CD4-positive, alpha-beta memory T cell (primary cell): ENCODE data around the gene ANKRD36. TPM values are rescaled to one million over a fixed set of nuclear protein-coding genes. Genes with fewer than 3 reads are reported as not detected.
"Not testable (repeated sequence)": the region's sequence is repeated elsewhere in the genome, so short reads cannot be mapped to it uniquely, and the experiment has no call there.

ENCODE experiments used
- CTCF ChIA-PET: fragments of 350-600 bp; sonication (Branson Sonifier 250); formaldehyde crosslinking; loops from one replicate; lab custom pipeline; 2021; ENCODE audit warnings: inconsistent platforms; ENCODE audit not compliant: partially characterized antibody; lab: Charles Lee
- POLR2A ChIA-PET: fragments of 350-600 bp; sonication (Branson Sonifier 250); formaldehyde crosslinking; loops from one replicate; lab custom pipeline; 2021; ENCODE audit not compliant: partially characterized antibody; lab: Charles Lee
- DNase-seq, 5 donors: peaks; one replicate each; pipeline versions ENCODE4 v3.0.0 to v3.0.0-alpha.2; 2020 to 2022; ENCODE audit warnings: mixed read lengths in 1 of 5
- H3K27ac ChIP-seq: one replicate; pipeline ENCODE4 v1.7.0; 2013; ENCODE audit warnings: low read depth, low read length
- H3K27me3 ChIP-seq: 2 replicates; pipeline ENCODE4 v1.7.0; 2013; ENCODE audit warnings: mild to moderate bottlenecking, low read length, moderate library complexity; ENCODE audit not compliant: insufficient read depth
- H3K36me3 ChIP-seq: 2 replicates; pipeline ENCODE4 v1.7.0; 2013; ENCODE audit warnings: mild to moderate bottlenecking, low read length, moderate library complexity; ENCODE audit not compliant: insufficient read depth
- H3K4me1 ChIP-seq: 2 replicates; pipeline ENCODE4 v1.7.0; 2013; ENCODE audit warnings: mild to moderate bottlenecking, low read length, moderate library complexity; ENCODE audit not compliant: insufficient read depth
- H3K4me3 ChIP-seq, 2 donors: one replicate each; pipeline ENCODE4 v1.7.0; 2013; ENCODE audit warnings: low read length in 2 of 2, mild to moderate bottlenecking in 1 of 2
- H3K9me3 ChIP-seq, 2 donors: one replicate each; pipeline ENCODE4 v1.7.0; 2013; ENCODE audit warnings: low read length in 2 of 2, control low read depth in 1 of 2; ENCODE audit not compliant: control insufficient read depth in 1 of 2
- H3K27ac Mint-ChIP-seq, 7 donors: one replicate each; pipeline ENCODE4 v1.8.0; 2020 to 2021; ENCODE audit warnings: mixed read lengths in 7 of 7, mild to moderate bottlenecking in 6 of 7, inconsistent platforms in 3 of 7, moderate library complexity in 3 of 7
- H3K27me3 Mint-ChIP-seq, 2 donors: one replicate each; pipeline ENCODE4 v1.8.0; 2020 to 2021; ENCODE audit warnings: mixed read lengths in 2 of 2
- H3K36me3 Mint-ChIP-seq, 2 donors: one replicate each; pipeline ENCODE4 v1.8.0; 2020 to 2021; ENCODE audit warnings: mixed read lengths in 2 of 2, inconsistent platforms in 1 of 2, mild to moderate bottlenecking in 1 of 2
- H3K4me1 Mint-ChIP-seq, 4 donors: one replicate each; pipeline ENCODE4 v1.8.0; 2020 to 2021; ENCODE audit warnings: mixed read lengths in 4 of 4, mild to moderate bottlenecking in 1 of 4
- H3K4me3 Mint-ChIP-seq, 8 donors: one replicate each; pipeline ENCODE4 v1.8.0; 2020 to 2021; ENCODE audit warnings: mixed read lengths in 8 of 8, mild to moderate bottlenecking in 7 of 8, moderate library complexity in 6 of 8, inconsistent platforms in 3 of 8
- H3K9me3 Mint-ChIP-seq, 8 donors: one replicate each; pipeline ENCODE4 v1.8.0; 2020 to 2021; ENCODE audit warnings: mixed read lengths in 8 of 8, mild to moderate bottlenecking in 5 of 8, inconsistent platforms in 3 of 8, moderate library complexity in 1 of 8
- intact Hi-C: fragments of 100-400 bp; cut with micrococcal nuclease; formaldehyde crosslinking; loops from one replicate; pipeline ENCODE4 v1.15.1; 2023
- polyA plus RNA-seq, 2 donors: library from polyadenylated mRNA; unstranded; fragments of 300-500 nt; fragmentation: Illumina TruSeq; gene quantifications; one replicate each; pipeline ENCODE4 v1.2.3, GENCODE V29; 2021
- total RNA-seq, 2 experiments: library from RNA; stranded (reverse); gene quantifications; one replicate each; pipeline ENCODE4 v1.2.3, GENCODE V29; 2021

ANKRD36 gene
- total and polyA plus RNA-seq, 4 experiments from 2014 or later: 3.2 to 83.4 (median 43.9) TPM

- H3K4me1 Mint-ChIP-seq, POLR2A ChIA-PET, H3K4me3 Mint-ChIP-seq, H3K27me3 Mint-ChIP-seq, DNase-seq, H3K9me3 ChIP-seq, H3K36me3 ChIP-seq, H3K4me3 ChIP-seq, H3K36me3 Mint-ChIP-seq, CTCF ChIA-PET, H3K27ac ChIP-seq, H3K27ac Mint-ChIP-seq, intact Hi-C loops, H3K4me1 ChIP-seq, H3K9me3 Mint-ChIP-seq, H3K27me3 ChIP-seq: not testable (repeated sequence)
Observed at GRCh38 chr2:97232981-97233380, 120.0 kb downstream of the ANKRD36 start.

DNA sequence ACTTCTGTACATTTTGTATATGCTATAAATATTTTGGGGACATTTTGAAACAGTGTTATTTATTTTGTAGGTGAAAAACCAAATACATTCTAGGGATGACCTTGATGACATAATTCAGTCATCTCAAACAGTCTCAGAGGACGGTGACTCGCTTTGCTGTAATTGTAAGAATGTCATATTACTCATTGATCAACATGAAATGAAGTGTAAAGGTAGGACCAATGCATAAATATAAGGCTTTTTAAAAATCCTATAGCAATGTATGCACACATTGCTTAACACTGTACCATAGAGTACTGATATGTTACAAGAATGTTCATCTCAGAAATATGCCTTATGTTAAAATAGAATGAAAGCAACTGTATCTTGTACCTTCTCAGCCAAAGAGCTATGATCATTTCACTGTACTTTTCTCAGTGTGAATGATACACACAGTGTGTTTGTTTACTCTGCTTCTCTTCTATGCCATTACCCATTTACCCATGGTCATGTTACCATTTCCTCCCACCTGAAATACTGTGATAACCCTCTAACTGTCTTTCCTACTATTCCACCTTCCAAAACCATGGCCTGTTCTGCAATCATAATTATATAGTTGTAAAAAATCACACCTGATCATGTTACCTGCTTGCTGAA is 120.8 kb downstream of the ANKRD36 start:
- H3K4me3 ChIP-seq, H3K9me3 ChIP-seq, H3K27me3 Mint-ChIP-seq: not testable (repeated sequence)

DNA sequence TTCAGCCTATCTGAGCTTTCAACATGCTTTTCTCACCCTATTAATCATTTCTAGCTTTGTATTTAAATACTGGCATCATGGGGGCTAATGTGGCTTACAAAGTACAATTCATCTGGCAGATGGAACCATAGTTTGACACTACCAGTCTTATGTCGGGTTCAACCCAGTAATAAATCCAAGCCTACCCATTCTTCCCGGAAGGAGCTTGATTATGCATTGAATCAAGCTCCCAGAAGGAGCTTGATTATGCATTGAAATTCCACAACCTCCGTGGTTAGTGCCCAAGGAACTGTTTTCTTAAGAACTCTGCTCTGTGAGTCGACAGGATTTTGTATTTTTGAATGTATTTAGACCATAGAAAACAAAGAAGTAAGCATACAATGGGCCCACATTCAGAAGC is 148.2 kb downstream of the ANKRD36 start:
- POLR2A ChIA-PET, H3K36me3 Mint-ChIP-seq, H3K27ac Mint-ChIP-seq, H3K4me3 Mint-ChIP-seq, DNase-seq, H3K36me3 ChIP-seq, H3K9me3 Mint-ChIP-seq, H3K4me1 ChIP-seq, H3K9me3 ChIP-seq, H3K27me3 ChIP-seq, CTCF ChIA-PET, H3K27ac ChIP-seq, intact Hi-C loops, H3K27me3 Mint-ChIP-seq, H3K4me1 Mint-ChIP-seq, H3K4me3 ChIP-seq: not testable (repeated sequence)

More for the DNA sequence above, 120.8 kb downstream of the ANKRD36 start:
- CTCF ChIA-PET, H3K36me3 Mint-ChIP-seq, POLR2A ChIA-PET, H3K4me1 ChIP-seq, H3K36me3 ChIP-seq, H3K27ac ChIP-seq, H3K27ac Mint-ChIP-seq, DNase-seq, H3K4me1 Mint-ChIP-seq, intact Hi-C loops, H3K9me3 Mint-ChIP-seq, H3K27me3 ChIP-seq, H3K4me3 Mint-ChIP-seq: not testable (repeated sequence)

DNA sequence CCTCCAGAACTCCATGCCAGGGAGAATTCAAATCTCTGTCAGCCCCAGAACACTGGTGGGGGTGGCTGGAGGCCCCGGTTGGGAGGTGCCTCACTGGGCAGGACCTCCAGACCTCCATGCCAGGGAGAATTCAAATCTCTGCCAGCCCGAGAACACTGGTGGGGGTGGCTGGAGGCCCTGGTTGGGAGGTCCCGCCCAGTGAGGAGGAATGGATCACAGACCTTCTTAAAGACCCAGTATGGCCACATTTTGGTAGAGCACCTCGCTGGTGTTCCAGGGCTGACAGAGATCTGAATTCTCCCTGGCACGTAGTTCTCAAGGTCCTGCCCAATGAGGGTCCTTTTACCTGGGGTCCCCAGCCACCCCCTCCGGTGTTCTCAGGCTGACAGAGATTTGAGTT is 153.5 kb downstream of the ANKRD36 start:
- H3K36me3 Mint-ChIP-seq, H3K9me3 ChIP-seq, H3K4me1 ChIP-seq, DNase-seq, H3K27ac Mint-ChIP-seq, H3K27me3 Mint-ChIP-seq, H3K4me3 Mint-ChIP-seq, CTCF ChIA-PET, H3K36me3 ChIP-seq, H3K27ac ChIP-seq, H3K4me3 ChIP-seq, POLR2A ChIA-PET, intact Hi-C loops, H3K9me3 Mint-ChIP-seq, H3K4me1 Mint-ChIP-seq, H3K27me3 ChIP-seq: not testable (repeated sequence)

- H3K4me3 Mint-ChIP-seq: no peak overlapping the region
- Histone ChIP-seq H3K9me3 (no peaks in the 10 kb centered on the region), H3K27me3 (no peaks in the 10 kb centered on the region), H3K36me3 (no peaks in the 10 kb centered on the region), H3K4me3 (no peak overlapping the region), H3K27ac (no peak overlapping the region), H3K4me1 (no peaks in the 10 kb centered on the region)
- ChIA-PET POLR2A (no interaction called here), CTCF (no interaction called here)
- H3K27ac Mint-ChIP-seq: no peak overlapping the region
- intact Hi-C loops: no loop called here
- H3K4me1 Mint-ChIP-seq: no peaks in the 10 kb centered on the region
- peak in 1 of 5 donors; percentile 36 for DNase-seq
- H3K36me3 Mint-ChIP-seq: peaks cover 4% of the 10 kb centered on the region in 2 donors
- no peaks in the 10 kb centered on the region for H3K27me3 Mint-ChIP-seq
- H3K9me3 Mint-ChIP-seq: no peaks in the 10 kb centered on the region
Observed at GRCh38 chr2:97267411-97268074, 154.6 kb downstream of the ANKRD36 start.

DNA sequence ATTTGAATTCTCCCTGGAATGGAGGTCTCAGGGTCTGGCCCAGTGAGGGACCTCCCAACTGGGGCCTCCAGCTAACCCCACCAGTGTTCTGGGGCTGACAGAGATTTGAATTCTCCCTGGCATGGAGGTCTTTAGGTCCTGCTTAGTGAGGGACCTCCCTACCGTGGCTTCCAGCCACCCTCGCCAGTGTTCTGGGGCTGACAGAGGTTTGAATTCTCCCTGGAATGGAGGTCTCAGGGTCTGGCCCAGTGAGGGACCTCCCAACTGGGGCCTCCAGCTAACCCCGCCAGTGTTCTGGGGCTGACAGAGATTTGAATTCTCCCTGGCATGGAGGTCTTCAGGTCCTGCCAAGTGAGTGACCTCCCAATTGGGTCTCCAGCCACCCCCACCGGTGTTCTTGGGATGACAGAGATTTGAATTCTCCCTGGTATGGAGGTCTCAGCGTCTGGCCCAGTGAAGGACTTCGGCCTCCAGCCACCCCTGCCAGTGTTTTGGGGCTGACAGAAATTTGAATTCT is 155.2 kb downstream of the ANKRD36 start:
- DNase-seq, H3K4me3 Mint-ChIP-seq, H3K27ac Mint-ChIP-seq, H3K9me3 ChIP-seq, H3K36me3 Mint-ChIP-seq, H3K36me3 ChIP-seq, H3K9me3 Mint-ChIP-seq, H3K27me3 Mint-ChIP-seq, H3K4me3 ChIP-seq, intact Hi-C loops, H3K27ac ChIP-seq, POLR2A ChIA-PET, H3K4me1 ChIP-seq, CTCF ChIA-PET, H3K27me3 ChIP-seq, H3K4me1 Mint-ChIP-seq: not testable (repeated sequence)

DNA sequence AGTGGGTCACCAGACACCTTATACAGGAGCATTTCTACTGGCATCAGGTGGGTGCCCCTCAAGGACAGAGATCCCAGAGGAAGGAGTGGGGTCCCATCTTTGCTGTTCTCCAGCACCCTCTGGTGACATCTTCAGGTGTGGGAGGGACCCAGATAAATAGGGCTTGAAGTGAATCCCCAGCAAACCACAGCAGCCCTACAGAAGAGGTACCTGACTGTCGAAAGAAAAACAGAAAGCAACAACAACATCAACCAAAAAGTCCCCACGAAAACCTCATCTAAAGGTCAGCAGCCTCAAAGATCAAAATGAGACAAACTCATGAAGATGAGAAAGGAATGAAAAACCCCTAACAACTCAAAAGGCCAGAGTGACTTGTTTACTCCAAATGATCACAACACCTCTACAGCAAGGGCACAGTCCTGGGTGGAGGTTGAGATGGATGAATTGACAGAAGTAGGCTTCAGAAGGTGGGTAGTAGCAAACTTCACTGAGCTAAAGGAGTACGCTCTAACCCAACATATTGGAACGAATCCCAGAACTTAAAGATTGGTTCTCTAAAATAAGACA is 163.4 kb downstream of the ANKRD36 start:
- POLR2A ChIA-PET, H3K4me3 ChIP-seq, H3K4me3 Mint-ChIP-seq, H3K9me3 Mint-ChIP-seq, intact Hi-C loops, H3K4me1 Mint-ChIP-seq, H3K4me1 ChIP-seq, H3K36me3 ChIP-seq, CTCF ChIA-PET, H3K27ac Mint-ChIP-seq, DNase-seq, H3K9me3 ChIP-seq, H3K27me3 Mint-ChIP-seq, H3K27ac ChIP-seq, H3K36me3 Mint-ChIP-seq, H3K27me3 ChIP-seq: not testable (repeated sequence)
